CD4-positive, alpha-beta T cell treated with Interferon gamma for 1 hour (primary cell): ENCODE measurements around the gene TMEM247.

Source experiments
- DNase-seq: peaks from one replicate; pipeline ENCODE4 v3.0.0-alpha.2; 2020

The TMEM247 gene

GRCh38 chr2:46490521-46491141 is 11.3 kb downstream of the TMEM247 start:
- DNase-seq = no peak

DNA sequence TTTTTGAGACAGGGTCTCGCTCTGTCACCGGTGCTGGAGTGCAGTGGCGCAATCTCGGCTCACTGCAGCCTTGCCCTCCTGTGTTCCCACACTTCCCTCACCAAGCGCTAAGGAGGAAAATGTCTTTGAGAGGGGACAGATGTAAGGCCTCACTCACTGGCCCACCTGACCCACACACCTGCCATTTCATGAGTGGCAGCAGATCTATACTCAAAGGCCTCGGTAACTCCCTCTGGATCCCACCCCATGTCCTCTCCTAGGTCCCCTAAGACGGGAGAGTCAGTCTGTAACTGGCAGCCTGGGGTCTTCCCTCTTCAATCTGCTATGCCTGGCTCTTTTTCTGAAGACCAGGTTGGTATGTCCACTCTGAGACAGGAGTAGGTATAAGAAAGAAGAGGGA is 12.9 kb downstream of the TMEM247 start:
- no peak for DNase-seq

GRCh38 chr2:46493241-46493970 is 14.0 kb downstream of the TMEM247 start:
- no peak for DNase-seq

DNA sequence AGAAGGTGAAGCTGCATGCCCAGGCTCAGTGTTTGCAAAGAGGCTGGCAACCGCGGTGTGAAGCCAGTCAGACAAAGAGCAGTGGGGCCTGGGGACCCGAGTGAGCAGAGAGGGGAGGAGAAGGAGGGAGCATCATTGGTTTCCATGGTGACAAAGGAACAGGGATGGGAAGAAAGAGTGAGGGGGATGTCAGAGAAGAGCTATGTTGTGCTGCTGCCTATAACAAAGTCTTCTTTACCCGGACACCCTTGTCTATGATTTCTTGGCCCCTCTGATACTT is 14.5 kb downstream of the TMEM247 start:
- no peak for DNase-seq

DNA sequence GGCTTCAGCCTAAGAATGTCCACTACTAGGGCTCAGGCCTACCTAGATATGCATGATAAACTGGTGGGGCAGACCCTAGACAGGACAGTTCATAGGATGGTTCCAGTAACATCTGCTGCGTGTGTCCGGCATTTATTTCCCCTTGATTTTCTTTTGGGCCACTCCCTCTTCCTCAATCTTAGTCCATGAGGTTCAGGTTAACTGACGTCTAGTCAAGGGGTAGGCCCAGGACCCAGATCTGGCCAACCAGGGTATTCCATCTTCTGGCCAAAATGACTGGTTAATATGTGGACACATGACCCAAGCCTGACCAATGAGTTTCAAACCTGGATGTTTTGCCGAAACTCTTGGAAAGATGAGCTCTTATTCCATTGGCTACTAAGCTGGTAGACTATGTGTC is 15.2 kb downstream of the TMEM247 start:
- DNase-seq = no peak

DNA sequence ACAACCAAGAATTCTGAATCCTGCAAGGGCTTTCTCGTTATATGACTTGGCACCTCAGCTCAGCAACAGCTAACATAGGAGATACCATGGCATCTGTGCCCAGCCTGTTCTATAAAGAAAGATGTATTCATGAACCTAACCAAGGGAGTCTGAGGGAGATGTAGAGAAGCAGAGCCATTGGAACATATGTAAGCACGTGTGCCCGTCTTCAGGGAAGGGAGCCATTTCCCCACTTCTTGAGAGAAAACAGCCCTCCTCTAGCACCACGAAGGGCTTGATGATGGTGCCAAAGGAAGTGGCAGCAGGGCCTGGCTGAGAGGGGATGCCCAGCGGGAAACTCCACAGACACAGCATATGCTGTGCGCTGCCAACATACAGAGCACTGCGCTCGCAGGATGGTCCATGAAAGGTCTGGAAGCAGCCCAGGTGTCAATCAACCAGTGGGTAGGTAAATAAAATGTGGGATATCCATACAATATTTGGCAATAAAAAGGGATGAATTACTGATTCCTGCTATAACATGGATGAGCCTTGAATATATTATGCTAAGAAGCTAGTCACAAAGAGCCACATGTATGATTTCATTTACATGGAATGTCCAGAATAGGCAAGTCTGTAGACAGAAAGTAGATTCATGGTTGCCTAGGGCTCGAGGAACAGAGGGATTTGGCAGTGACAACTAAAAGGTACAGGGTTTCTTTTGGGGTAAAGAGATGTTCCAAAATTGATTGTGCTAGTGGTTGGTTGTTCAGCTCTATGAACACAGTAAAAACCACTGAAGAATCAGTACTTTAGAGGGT is 16.1 kb downstream of the TMEM247 start:
- no peak for DNase-seq

DNA sequence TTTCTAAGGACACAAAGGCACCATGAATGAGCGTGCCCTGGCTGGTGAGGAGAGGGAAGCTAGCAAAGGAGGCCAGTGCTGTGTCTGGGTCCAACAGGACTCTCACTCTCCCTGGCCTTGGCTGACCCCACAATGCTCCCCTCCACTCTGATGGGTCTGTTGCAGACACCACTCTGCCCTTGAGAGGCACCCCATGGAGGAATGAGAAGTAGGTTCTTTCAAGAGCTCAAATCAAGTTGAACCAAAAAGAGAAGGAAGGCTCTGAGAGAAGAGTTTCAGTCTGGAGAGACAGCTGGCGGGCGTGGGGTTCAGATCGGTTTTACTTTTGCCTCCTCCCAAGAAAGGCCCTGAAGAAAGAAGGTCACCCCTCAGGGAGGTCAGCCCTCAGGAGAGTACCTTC is 18.4 kb downstream of the TMEM247 start:
- no peak for DNase-seq

DNA sequence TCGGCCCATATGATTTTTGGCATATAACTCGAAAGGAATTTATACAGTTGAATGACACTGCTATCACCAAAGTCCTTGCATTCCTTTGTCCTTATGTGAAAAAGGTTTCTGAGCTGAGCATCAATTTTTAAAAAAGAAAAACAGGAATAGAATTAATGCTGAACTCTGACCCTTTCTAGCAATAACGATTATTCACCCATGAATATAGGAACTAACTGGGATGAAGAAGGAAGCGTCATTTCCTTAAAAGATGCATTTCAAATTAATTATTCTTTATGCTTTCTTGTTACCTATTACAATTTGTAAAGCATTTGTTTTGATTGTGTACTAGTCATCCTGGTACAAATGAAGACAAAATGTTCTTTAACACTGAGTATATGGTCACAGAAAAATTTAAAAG is 19.3 kb downstream of the TMEM247 start:
- no peak for DNase-seq

DNA sequence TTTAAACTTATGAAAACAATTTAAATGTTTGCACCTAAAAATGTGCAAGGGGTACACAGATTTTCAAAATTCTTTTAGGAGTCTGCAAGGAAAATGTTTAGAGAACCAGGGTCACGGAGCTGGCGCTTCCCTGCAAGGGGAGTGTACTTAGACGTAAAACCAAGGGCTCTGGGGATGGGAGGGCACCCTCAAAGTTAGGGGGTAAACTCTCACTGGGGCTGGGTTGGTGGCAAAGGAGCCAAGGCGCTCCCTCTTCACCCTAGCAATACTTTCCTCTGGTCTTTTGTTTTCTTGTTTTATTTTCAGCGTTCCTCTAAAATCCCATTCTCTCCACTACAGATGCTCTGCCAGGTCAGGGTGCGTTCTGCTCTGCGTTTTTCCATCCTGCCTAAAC is 20.0 kb downstream of the TMEM247 start:
- no peak for DNase-seq

DNA sequence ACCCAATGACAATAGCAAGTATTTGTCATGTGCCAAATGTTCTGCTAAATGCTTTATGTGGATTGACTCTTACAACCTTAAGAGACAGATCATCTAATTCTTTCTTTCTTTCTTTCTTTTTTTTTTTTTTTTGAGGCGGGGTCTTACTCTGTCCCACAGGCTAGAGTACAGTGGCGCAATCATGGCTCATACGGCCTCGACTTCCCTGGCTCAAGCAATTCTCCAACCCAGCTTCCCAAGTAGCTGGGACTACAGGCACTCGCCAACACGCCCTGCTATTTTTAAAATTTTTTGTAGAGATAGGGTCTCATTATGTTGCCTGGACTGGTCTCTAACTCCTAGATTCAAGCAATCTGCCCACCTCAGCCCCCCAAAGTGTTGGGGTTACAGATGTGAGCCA is 21.4 kb downstream of the TMEM247 start:
- no peak for DNase-seq

DNA sequence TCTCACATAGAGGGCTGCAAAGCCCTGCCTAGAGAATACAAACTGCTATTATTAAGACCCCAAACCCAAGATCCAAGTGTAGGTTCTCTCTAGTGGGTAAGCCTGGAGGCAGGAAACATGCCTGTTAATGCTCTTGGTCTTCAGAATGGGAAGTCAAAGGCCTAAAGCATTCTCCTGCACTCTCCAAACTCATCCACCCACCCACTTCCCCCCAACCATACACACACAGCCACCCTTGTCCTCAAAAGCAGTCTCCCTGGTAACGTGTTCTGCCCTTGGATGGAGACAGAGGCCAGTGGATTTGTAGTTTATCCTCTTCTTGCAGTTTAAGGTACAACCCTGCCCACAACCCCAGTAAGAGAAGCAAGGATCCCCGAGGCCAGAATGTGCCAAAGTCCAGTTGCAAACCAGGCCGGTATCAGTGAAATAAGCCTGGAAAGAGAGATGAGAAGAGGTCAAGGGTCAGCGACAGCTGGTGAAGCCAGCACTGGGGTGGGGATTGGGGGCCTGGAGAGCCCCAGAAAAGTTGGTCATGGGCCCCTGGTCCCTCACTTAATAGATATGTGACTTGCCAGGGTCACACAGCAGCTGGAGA is 23.0 kb downstream of the TMEM247 start:
- no peak for DNase-seq

DNA sequence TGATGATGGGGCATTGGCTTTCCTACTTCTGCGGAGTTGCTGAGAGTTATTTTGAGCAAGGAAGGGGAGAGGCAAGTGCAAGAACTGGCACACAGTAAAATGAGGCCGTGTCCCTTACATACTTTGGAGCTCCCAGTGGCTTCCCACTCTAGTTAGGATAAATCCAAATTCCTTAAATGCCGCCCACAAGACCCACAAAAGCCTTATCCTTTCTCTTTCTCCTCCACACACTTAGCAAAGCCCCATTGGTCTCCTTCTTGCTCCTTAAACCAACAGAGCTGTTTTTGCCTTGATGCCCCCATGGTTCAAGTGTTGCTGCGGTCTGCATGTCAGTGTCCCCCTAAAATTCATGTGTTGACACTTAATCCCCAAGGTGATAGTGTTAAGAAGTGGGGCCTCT is 24.3 kb downstream of the TMEM247 start:
- DNase-seq = no peak

DNA sequence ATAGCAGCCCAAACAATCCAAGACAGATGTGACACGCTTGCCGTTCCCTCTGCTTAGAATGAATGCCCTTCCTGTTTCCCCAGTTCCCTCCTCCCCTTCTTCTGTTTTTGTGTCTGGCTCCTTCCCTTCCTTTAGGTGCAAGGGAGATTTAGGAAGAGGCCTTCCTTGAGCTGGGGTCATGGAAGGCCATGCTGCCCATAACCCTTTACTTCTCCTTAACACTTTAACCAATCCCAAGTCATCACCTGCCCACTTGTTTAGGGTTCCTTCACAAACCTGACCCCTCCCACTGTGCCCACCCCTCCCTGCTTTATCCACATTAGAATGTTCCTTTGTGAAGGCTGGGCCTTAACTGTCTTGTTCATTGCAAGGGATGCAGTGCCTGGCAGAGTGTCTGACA is 24.9 kb downstream of the TMEM247 start:
- DNase-seq = no peak

DNA sequence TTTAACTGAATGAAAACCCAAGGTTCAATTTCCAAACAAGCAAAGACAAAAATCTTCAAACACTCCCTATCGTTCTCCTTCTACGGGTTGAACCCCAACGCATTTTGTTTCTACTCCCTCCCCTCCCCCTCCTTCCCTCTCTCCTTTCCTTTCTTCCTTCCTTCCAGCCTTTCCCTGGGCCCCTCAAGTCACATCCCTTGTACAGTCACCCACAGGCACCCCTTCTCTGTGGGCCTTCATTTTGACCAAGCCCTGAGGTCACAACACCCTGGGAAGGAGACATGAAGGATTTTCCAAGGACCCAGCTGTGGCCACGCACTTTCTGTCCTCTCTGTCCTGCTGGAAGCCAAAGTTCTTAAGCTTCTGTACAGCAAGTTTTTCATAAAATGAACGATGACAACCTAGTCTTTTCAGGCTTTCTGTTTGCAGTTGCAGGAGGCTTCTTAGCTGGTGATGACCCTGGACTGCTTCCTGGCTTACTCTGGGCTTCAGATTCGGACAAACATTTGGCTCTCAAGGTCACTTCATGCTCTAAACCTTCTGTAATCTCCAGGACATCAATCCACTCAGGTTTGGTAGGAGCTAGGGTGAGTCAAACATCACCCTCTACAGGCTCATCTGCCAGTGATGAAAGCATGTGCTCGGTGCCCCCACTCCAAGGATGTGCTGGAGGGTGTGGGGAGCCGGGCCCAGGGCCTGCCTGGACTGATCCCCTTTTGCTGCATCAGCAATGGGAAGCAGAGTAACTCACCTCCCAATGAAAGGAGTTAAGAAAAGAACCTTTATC is 25.5 kb downstream of the TMEM247 start:
- no peak for DNase-seq

DNA sequence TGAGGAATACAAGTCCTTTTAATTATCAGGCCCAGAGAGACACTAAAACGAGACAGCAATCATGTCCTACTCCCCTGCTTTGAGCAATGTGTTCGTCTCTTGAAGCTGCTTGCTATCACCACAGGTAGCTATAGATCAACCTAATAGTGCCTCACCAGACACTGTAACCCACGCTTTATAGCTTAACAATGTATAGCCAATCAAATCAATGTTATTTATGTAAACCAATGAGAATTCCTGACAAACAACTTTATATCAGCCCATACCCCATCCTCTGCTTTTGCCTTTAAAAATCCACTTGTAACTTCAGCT is 26.1 kb downstream of the TMEM247 start:
- DNase-seq = no peak

DNA sequence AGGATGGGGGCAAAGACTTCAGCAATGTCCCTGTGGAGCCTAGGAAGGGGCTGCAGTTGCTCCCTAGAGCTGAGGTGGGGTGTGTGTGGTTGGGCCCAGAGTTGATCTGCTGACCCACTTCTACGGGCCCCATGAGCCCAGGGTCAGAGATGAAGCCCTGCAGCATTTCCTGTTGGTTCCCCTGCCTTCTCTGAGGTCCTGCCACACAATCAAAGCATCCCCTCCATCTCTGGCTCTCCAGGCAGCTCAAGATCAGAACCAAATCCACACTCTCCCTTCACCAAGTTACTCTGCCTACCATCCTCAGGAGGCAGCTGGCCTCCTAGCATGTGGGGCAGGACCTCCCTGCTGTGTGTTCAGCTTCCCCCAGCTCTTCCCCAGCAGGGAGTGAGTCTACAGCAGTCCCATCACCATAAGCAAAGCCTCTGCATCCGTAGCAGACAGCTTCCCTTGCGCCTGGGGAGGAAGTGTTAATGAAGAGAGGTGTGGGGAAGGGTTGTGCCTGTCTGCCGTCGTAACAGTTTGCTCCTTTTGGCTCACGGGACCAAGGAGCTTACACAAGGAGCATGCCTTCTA is 26.9 kb downstream of the TMEM247 start:
- DNase-seq = no peak

GRCh38 chr2:46508312-46508711 is 28.9 kb downstream of the TMEM247 start:
- DNase-seq = no peak

DNA sequence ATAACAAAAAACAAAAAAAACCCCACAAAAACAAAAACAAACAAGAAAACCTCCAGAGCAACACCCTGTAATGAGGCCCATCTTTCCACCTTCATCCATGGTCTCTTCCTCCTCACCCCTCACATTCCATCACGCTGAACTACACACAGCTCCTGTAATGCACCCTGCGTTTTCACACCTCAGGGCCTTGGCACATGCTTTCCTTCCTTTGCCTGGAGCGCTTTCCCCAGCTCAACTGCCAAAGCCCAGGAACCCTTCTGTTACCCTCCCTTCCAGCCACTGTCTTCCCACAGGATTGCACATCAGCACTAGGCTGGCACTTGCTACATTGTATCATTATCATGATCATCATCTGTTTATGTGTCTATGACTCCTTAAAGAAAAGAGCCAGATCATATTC is 29.4 kb downstream of the TMEM247 start:
- no peak for DNase-seq

DNA sequence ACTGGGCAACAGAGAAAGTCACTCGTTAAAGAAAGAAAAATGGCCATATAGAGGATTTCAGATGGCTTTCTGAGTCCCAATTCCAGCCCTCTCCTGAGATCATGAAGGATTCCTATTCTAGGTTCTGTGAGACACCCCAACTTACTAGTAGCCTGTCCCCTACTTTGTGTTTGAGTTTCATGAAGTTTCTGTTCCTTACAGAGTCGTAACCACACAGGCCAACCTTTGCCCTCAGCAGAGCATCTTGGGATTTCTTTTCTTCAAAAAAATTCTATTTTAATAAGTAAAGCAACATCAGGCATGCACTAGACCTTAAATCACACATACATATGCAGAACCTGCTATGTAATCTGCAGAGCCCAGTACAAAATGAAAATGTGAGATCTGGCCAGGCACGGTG is 30.4 kb downstream of the TMEM247 start:
- DNase-seq = no peak

DNA sequence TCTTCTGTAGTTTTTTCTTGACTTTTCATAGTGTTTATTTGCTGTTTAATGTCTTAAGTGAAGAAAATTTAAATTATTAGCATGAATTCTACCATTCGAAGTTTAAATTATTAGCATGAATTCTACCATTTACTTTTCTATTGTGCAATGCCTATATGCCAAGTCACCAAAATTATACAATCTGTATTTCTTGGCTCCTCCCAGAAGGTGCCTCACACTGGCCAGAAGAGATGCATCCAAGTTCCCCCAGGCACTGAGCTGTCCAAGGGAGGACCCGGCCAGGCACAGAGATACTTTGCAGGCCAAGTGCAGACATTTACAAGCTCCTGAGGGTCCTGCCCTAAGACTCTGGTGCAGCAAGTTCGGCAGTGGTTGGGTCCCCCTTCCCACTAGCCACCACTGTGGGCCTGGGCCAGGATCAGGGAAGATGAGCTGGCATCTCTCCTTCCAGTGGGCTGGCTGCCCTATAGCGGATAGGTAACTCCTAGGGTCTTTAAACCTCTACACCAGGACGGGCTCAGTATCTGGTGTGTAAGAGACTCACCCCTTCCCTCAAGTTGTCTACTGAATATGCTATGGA is 31.3 kb downstream of the TMEM247 start:
- no peak for DNase-seq

DNA sequence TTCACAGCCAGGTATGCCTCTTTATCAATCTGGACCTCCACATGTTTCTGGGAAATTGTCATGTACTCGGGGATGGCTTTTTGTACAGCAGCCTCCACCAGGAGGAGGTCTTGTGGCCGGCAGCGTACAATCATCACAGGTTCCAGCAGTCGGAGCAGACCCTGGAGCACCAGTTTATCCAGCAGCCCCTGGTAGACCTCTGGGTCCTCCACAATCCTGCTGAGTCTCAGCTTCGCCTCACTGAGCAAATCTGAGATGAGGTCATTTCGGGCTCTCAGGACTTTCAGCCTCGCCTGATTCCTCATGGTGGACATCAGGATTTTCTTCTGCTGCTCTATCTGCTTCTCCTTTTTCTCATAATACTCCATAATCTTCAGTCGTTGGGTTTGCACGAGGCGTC is 32.8 kb downstream of the TMEM247 start:
- DNase-seq = no peak

- DNase-seq = no peak
Measured at GRCh38 chr2:46514738-46515137, 35.4 kb downstream of the TMEM247 start.

DNA sequence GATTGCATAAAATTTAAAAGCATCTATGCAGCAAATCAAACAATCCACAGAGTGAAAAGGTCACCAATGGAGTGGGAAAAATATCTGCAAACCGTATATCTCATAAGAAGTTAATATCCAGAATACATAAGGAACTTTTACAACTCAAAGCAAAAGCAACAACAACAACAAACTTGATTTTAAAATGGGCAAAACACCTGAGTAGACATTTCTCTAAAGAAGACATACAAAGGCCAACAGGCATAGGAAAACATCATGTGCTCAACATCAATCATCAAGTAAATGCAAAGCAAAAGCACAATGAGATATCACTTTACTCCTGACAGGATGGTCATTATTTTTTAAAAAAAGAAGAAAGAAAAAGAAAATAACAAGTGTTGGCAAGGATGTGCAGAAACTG is 38.1 kb downstream of the TMEM247 start:
- DNase-seq = no peak
